Effector memory CD8-positive, alpha-beta T cell (primary cell): ENCODE measurements around the gene CEACAM3.

ENCODE experiments used
- ATAC-seq: fragments of 150-1000 bp; cut with Tn5 transposase; replicated peaks from 2 replicates; pipeline ENCODE4 v1.10.0; 2021; ENCODE audit warnings: mild to moderate bottlenecking, moderate library complexity
- DNase-seq, 3 experiments: peaks; one replicate each; pipeline ENCODE4 v3.0.0; 2021
- H3K27ac Mint-ChIP-seq, 2 donors: one replicate each; pipeline ENCODE4 v1.8.0; 2022; ENCODE audit warnings: mild to moderate bottlenecking in 2 of 2, mixed read lengths in 2 of 2, moderate library complexity in 2 of 2
- H3K27me3 Mint-ChIP-seq, 2 donors: one replicate each; pipeline ENCODE4 v1.8.0; 2022; ENCODE audit warnings: mixed read lengths in 2 of 2
- H3K36me3 Mint-ChIP-seq: one replicate; pipeline ENCODE4 v1.8.0; 2022; ENCODE audit warnings: mild to moderate bottlenecking, moderate library complexity, mixed read lengths; ENCODE audit not compliant: insufficient read depth
- H3K4me1 Mint-ChIP-seq, 2 donors: one replicate each; pipeline ENCODE4 v1.8.0; 2022; ENCODE audit warnings: low read depth in 2 of 2, mixed read lengths in 2 of 2
- H3K4me3 Mint-ChIP-seq, 2 donors: one replicate each; pipeline ENCODE4 v1.8.0; 2022; ENCODE audit warnings: mild to moderate bottlenecking in 2 of 2, mixed read lengths in 2 of 2, moderate library complexity in 2 of 2
- H3K9me3 Mint-ChIP-seq, 2 donors: one replicate each; pipeline ENCODE4 v1.8.0; 2022; ENCODE audit warnings: mixed read lengths in 2 of 2

CEACAM3 gene

DNA sequence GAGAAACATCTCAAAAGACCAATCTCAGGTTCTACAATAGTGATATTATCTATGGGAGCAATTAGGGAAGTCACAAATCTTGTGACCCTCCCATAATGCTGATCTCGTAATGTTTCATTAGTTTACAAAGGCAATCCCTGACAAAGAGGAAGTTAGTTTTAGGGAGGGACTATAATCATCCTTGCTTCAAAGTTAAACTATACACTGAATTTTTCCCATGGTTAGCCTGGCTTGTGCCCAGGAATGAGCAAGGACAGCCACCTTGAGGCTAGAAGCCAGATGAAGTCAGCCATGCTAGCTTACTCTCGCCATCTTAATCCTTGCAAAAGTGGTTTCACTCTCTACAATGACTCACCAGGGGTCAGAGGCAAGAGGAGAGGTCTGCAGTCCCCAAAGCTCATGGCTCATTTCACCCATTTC lies 5.4 kb downstream of the CEACAM3 start:
- DNase-seq (no peak), ATAC-seq (peak; percentile 17)
- Mint-ChIP-seq H3K27ac (no peak overlapping the region), H3K27me3 (peaks cover 14 to 40% of the 10 kb centered on the region in 2 donors), H3K4me3 (no peak overlapping the region), H3K9me3 (no peaks in the 10 kb centered on the region), H3K36me3 (no peaks in the 10 kb centered on the region), H3K4me1 (no peaks in the 10 kb centered on the region)

- no peak overlapping the region for H3K27ac Mint-ChIP-seq
- DNase-seq: no peak
- peaks cover 11 to 40% of the 10 kb centered on the region in 2 donors for H3K27me3 Mint-ChIP-seq
- H3K4me3 Mint-ChIP-seq: no peak overlapping the region
- no peaks in the 10 kb centered on the region for H3K9me3 Mint-ChIP-seq
- no peak for ATAC-seq
- H3K4me1 Mint-ChIP-seq: no peaks in the 10 kb centered on the region
- H3K36me3 Mint-ChIP-seq: no peaks in the 10 kb centered on the region
Measured at GRCh38 chr19:41802770-41803169, 6.4 kb downstream of the CEACAM3 start.

DNA sequence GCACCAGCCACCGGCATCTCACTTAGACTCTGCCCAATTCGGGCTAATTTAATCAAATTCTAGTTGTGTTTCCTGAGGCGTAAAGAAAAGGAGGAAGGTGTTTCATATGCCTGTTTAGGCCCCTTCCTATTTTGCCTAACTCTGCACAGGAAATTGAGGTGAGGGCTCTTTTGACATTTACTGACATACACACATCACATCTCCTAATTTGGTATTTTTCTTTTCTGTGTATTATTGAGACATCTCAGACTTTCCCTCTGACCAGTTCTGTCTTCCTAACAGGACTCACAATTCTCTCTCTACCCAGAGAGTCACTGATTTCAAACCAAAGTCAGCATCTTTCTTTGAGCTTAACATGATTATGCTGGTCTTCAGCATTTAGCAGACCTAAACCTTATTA lies 7.9 kb downstream of the CEACAM3 start:
- Mint-ChIP-seq H3K9me3 (no peaks in the 10 kb centered on the region), H3K36me3 (no peaks in the 10 kb centered on the region), H3K4me1 (peaks cover 0 to 1% of the 10 kb centered on the region in 2 donors), H3K27ac (no peak overlapping the region), H3K27me3 (peaks cover 19 to 54% of the 10 kb centered on the region in 2 donors), H3K4me3 (no peak overlapping the region)
- no peak for DNase-seq
- ATAC-seq: no peak

GRCh38 chr19:41807176-41807575 lies 10.8 kb downstream of the CEACAM3 start:
- peaks cover 24 to 68% of the 10 kb centered on the region in 2 donors for H3K27me3 Mint-ChIP-seq
- no peaks in the 10 kb centered on the region for H3K36me3 Mint-ChIP-seq
- H3K27ac Mint-ChIP-seq: no peak overlapping the region
- ATAC-seq (no peak), DNase-seq (no peak)
- H3K9me3 Mint-ChIP-seq: no peaks in the 10 kb centered on the region
- peaks cover 0 to 1% of the 10 kb centered on the region in 2 donors for H3K4me1 Mint-ChIP-seq
- H3K4me3 Mint-ChIP-seq: no peak overlapping the region

DNA sequence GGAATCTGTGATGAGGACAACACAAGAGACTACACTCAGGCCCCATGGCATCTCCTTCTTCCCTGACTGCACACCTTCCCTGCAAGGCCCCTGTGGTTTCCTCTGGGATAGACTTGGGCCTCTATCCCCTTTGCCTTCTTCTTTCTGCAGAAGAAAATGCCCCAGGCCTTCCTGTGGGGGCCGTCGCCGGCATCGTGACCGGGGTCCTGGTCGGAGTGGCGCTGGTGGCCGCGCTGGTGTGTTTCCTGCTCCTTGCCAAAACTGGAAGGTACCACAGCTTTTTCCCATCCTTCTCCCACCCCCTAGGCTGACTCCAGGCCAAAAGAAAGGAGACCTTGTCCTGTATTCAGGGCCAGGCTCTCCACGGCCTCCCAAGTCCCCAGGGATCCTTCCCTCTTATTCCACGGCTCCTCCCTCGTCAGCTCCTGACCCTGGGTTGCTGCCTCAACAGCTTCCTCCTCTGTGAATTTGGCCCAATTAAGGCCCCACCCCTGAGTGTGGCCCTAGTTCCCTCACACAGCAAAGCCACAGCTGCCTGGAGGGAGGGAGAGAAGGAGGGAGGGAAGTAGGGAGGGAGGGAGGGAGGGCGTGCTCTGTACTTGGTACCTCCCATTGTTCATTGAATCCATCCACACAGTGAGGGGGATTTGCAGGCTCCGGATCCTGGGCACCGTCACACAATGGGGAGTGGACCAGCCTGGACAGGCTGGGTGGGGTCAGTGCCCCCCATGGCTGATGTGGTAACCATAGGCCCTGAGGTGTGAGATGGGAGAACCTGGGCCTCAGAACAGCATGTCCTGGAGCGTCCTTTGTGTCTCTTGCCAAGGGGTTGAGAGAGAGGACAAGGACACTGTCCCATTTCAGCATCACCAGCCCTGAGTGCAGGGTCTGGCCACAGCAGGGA lies 12.5 kb downstream of the CEACAM3 start:
- peaks cover 24 to 78% of the 10 kb centered on the region in 2 donors for H3K27me3 Mint-ChIP-seq
- H3K36me3 Mint-ChIP-seq: no peaks in the 10 kb centered on the region
- no peak overlapping the region for H3K27ac Mint-ChIP-seq

GRCh38 chr19:41810301-41810700 lies 13.9 kb downstream of the CEACAM3 start:
- Mint-ChIP-seq H3K27me3 (peaks cover 24 to 77% of the 10 kb centered on the region in 2 donors), H3K4me3 (no peak overlapping the region), H3K36me3 (no peaks in the 10 kb centered on the region), H3K9me3 (no peaks in the 10 kb centered on the region), H3K27ac (no peak overlapping the region), H3K4me1 (peaks cover 0 to 1% of the 10 kb centered on the region in 2 donors)
- ATAC-seq (no peak), DNase-seq (no peak)

More for the DNA sequence above, 12.5 kb downstream of the CEACAM3 start:
- Mint-ChIP-seq H3K4me1 (peaks cover 0 to 1% of the 10 kb centered on the region in 2 donors), H3K4me3 (no peak overlapping the region), H3K9me3 (no peaks in the 10 kb centered on the region)
- DNase-seq (no peak), ATAC-seq (no peak)

DNA sequence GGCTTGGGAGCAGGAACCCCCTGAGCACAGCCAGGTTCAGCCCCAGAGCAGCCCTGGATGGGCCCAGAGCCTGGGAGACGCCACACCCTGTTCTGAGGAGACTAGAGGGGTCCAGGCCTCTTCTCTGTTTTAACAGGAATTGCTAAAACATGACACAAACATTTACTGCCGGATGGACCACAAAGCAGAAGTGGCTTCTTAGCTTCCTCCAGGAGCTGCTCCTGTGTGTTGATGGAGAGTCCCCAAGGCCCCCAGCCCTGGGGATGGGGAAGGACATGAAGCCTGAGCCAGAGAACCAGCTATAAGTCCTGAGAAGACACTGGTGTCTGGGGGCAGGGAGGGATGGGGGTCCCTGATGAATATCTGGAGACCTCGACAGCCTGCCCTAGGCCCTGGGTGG lies 14.6 kb downstream of the CEACAM3 start:
- no peaks in the 10 kb centered on the region for H3K9me3 Mint-ChIP-seq
- H3K36me3 Mint-ChIP-seq: no peaks in the 10 kb centered on the region
- peaks cover 0 to 1% of the 10 kb centered on the region in 2 donors for H3K4me1 Mint-ChIP-seq
- H3K27ac Mint-ChIP-seq: no peak overlapping the region
- no peak for DNase-seq
- no peak overlapping the region for H3K4me3 Mint-ChIP-seq
- peaks cover 19 to 70% of the 10 kb centered on the region in 2 donors for H3K27me3 Mint-ChIP-seq
- ATAC-seq: peak; percentile 21

GRCh38 chr19:41811981-41812380 lies 15.6 kb downstream of the CEACAM3 start:
- H3K27ac Mint-ChIP-seq: no peak overlapping the region
- H3K4me1 Mint-ChIP-seq: peaks cover 0 to 1% of the 10 kb centered on the region in 2 donors
- H3K27me3 Mint-ChIP-seq: peaks cover 19 to 61% of the 10 kb centered on the region in 2 donors
- no peak overlapping the region for H3K4me3 Mint-ChIP-seq
- no peaks in the 10 kb centered on the region for H3K9me3 Mint-ChIP-seq
- ATAC-seq: no peak
- no peaks in the 10 kb centered on the region for H3K36me3 Mint-ChIP-seq
- no peak for DNase-seq

DNA sequence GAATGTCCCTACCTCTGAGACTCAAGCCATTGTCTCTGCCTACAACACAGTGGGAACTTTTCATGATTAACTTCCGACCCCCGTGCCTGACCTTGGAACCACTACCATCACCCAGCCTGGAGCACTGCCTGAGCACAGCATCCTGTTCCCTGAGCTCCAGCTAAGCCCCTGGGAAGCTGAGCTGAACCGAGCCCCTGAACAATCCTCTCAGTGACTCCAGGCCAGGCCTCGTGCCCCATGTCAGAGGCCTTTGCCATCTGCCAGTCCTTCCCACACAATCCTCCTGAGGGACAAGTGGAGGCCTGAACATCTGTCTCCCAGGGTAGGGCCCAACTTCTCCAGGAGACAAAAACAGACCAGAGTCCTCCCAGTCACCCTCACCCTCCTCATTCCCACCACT lies 17.5 kb downstream of the CEACAM3 start:
- no peak for DNase-seq
- Mint-ChIP-seq H3K9me3 (no peaks in the 10 kb centered on the region), H3K27ac (no peak overlapping the region), H3K27me3 (peaks cover 23 to 48% of the 10 kb centered on the region in 2 donors), H3K36me3 (no peaks in the 10 kb centered on the region), H3K4me3 (no peak overlapping the region), H3K4me1 (peaks cover 0 to under 1% of the 10 kb centered on the region in 2 donors)
- no peak for ATAC-seq

GRCh38 chr19:41815301-41815700 lies 18.9 kb downstream of the CEACAM3 start:
- ATAC-seq (no peak), DNase-seq (no peak)
- Mint-ChIP-seq H3K4me1 (no peaks in the 10 kb centered on the region), H3K27me3 (peaks cover 12 to 38% of the 10 kb centered on the region in 2 donors), H3K9me3 (no peaks in the 10 kb centered on the region), H3K4me3 (no peak overlapping the region), H3K27ac (no peak overlapping the region), H3K36me3 (no peaks in the 10 kb centered on the region)

DNA sequence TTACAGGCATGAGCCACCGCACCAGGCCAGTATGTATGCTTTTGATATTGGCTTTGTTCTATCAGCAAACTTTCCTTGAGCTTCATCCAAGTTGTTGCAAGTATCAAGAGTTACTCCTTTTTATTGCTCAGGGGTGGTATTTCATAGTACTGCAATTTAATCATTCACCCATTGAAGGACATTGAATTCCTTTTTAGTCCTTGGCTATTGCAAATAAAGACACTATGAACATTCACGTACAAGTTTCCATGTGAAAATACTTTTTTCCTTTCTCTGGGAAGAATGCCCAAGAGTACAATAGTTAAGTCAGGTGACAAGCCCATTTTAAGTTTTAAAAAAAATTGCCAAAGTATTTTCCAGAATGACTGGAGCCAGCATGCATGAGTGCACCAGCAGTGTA lies 20.4 kb downstream of the CEACAM3 start:
- H3K36me3 Mint-ChIP-seq: no peaks in the 10 kb centered on the region
- no peak overlapping the region for H3K4me3 Mint-ChIP-seq
- H3K9me3 Mint-ChIP-seq: no peaks in the 10 kb centered on the region
- no peak for DNase-seq
- peaks cover 0 to 4% of the 10 kb centered on the region in 2 donors for H3K4me1 Mint-ChIP-seq
- ATAC-seq: no peak
- H3K27ac Mint-ChIP-seq: no peak overlapping the region
- H3K27me3 Mint-ChIP-seq: peaks cover 16 to 39% of the 10 kb centered on the region in 2 donors

DNA sequence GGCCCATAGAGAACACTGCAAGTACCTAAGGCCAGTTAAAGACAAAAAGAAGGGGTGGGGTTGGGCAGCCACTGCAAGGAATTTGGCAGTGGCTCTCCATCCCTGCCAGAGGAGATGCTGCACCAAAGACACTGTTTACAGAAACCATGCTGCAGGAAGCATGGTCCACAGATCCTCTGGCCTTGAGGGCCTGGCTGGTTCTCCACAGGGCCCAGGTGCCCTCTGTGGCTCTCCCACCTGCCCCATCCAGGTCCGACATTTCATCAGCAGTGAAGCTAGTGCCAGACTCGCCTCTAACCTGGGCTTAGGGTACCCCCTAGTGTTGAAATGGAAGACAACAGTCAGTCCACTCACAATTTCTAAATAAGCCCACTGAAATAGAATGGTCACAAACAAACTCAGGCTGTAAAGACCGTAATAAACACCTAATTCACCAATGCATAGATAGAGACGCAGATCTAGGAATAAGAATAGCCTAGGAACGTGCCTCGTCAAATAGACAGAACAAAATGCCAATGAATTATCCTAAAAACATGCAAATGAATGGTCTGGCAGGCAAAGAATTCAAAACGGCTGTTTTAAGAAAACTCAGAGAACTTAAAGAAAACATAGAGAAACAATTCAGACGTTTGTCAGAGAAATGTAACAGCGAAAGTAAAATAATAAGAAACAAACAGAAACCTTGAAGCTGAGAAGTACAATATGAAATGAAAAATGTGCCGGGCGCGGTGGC lies 24.8 kb downstream of the CEACAM3 start:
- Mint-ChIP-seq H3K4me1 (peaks cover 0 to 4% of the 10 kb centered on the region in 2 donors), H3K27me3 (peaks cover 34 to 44% of the 10 kb centered on the region in 2 donors), H3K4me3 (no peak overlapping the region), H3K27ac (peak overlapping the region in 1 of 2 donors; percentile 45), H3K36me3 (no peaks in the 10 kb centered on the region), H3K9me3 (no peaks in the 10 kb centered on the region)
- peak; percentile 31 to 37 (median 32) for DNase-seq
- ATAC-seq: peak; percentile 77

- ATAC-seq: no peak
- Mint-ChIP-seq H3K9me3 (no peaks in the 10 kb centered on the region), H3K27ac (no peak overlapping the region), H3K4me1 (no peaks in the 10 kb centered on the region), H3K27me3 (peaks cover 43 to 58% of the 10 kb centered on the region in 2 donors), H3K4me3 (no peak overlapping the region), H3K36me3 (no peaks in the 10 kb centered on the region)
- no peak for DNase-seq
Measured at GRCh38 chr19:41837981-41838708, 41.8 kb downstream of the CEACAM3 start.
